Measurements from ENCODE around the gene COL5A1.
"Not testable (repeated sequence)": the region's sequence is repeated elsewhere in the genome, so short reads cannot be mapped to it uniquely, and the experiment has no call there.

The COL5A1 gene

DNA sequence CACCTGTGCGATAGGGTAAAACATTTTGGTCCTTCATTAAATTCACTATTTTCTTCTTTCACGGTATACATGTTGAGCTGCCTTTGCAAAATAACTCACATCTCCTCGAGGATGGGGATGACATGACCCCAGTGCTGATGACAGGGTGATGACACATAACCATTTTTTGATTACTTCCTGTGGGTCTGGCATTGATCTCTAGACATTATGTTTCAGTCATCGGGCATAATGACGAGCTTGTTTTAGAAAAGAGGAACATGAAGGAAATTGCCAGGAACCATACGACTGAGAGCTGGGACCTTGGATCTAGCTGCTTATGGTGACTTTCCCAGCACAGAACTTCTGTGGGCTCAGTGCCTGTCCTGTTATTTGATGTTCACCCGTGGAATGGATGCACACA is 25.2 kb downstream of the COL5A1 start:
- H3K9me3 ChIP-seq (ENCODE audit: control insufficient read depth, insufficient read depth, low read length): no peaks in the 10 kb centered on the region
- no peak overlapping the region for H3K4me3 ChIP-seq (ENCODE audit: low read length)
- H3K4me1 ChIP-seq (ENCODE audit: control insufficient read depth, insufficient read depth, low read length): peaks cover 2% of the 10 kb centered on the region; the same call in 1 of the 2 replicates
- DNase-seq (ENCODE audit: low read depth, low spot score): no peak
- H3K36me3 ChIP-seq (ENCODE audit: control insufficient read depth, insufficient read depth, low read length): no peaks in the 10 kb centered on the region
- no CpG with 5 or more reads among the region's 7 CpGs for WGBS (ENCODE audit: insufficient coverage, insufficient read length)
- no peaks in the 10 kb centered on the region for H3K27me3 ChIP-seq (ENCODE audit: control insufficient read depth, insufficient read depth, low read length)
- H3K27ac ChIP-seq (ENCODE audit: low read length): no peak overlapping the region

DNA sequence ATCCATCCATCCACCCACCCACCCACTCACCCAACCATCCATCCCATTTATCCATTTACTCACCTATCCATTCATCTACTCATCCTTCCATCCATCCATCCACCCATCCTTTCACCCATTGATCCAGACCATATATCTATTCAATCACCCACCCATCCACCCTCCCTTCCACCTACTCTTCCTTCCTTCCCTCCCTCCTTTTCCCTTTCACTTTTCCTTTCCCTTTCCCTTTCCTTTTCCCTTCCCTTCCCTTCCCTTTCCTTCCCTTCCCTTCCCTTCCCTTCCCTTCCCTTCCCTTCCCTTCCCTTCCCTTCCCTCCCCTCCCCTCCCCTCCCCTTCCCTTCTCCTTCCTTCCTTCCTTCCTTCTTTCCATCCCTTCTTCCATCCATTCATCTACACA is 27.4 kb downstream of the COL5A1 start:
- H3K36me3 ChIP-seq (ENCODE audit: control insufficient read depth, insufficient read depth, low read length); DNase-seq (ENCODE audit: low read depth, low spot score): not testable (repeated sequence)

DNA sequence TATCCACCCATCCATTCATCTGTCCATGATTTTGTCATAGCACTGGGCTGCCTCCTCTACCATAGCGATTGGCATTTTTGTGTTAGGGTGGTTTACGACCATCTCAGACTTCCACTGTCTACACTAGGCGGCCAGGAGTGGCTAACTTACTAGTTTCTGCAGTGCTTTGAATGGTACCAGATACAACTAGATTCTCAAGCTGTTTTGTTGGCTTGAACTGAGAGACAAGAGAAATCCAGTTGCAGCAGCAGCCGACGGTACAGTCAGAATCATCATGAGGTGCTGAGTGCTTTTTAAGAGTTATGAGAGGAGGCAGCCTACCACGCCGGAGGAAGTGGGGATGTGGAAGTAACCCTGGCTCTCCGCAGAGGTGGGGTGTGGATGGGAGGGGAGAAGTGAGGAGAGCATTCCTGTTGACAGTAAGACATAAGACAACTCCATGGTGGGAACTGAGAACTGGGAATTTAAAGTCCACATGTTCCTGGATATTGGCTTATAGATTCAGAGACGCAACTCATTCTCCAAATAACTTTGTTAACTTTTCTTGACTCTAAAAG is 27.9 kb downstream of the COL5A1 start:
- Histone ChIP-seq H3K36me3 (ENCODE audit: control insufficient read depth, insufficient read depth, low read length) (no peaks in the 10 kb centered on the region), H3K27ac (ENCODE audit: low read length) (no peak overlapping the region), H3K27me3 (ENCODE audit: control insufficient read depth, insufficient read depth, low read length) (no peaks in the 10 kb centered on the region; the same call in 1 of the 2 replicates), H3K4me1 (ENCODE audit: control insufficient read depth, insufficient read depth, low read length) (peaks cover 2% of the 10 kb centered on the region; the same call in 1 of the 2 replicates), H3K4me3 (ENCODE audit: low read length) (no peak overlapping the region), H3K9me3 (ENCODE audit: control insufficient read depth, insufficient read depth, low read length) (no peaks in the 10 kb centered on the region)
- WGBS (ENCODE audit: insufficient coverage, insufficient read length): no CpG with 5 or more reads among the region's 9 CpGs
- no peak for DNase-seq (ENCODE audit: low read depth, low spot score)

More for the DNA sequence above, 27.4 kb downstream of the COL5A1 start:
- not testable (repeated sequence) for H3K9me3 ChIP-seq (ENCODE audit: control insufficient read depth, insufficient read depth, low read length); H3K27ac ChIP-seq (ENCODE audit: low read length); H3K27me3 ChIP-seq (ENCODE audit: control insufficient read depth, insufficient read depth, low read length); H3K4me3 ChIP-seq (ENCODE audit: low read length); H3K4me1 ChIP-seq (ENCODE audit: control insufficient read depth, insufficient read depth, low read length)

DNA sequence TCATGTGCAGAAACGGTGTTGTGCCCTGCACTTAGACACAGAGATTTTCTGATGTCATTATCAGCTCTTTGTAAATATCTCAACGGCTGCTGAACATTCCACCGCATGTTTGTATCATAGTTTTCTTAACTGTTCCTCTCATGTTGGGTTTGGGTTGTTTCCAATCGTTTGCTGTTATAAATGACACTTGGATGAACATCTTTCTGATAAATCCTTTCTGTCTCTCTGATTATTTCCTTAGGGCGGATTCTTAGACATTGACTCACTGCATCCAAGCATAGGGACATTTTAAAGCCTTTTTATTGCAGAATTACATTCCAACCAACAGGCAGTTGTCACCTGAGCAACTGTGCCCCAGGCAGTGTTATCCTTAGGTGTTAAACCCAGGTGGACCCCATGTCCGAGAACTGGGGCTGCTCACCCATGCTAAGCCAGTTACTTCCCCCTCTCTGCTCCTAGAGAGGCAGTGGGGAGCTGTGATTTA is 28.5 kb downstream of the COL5A1 start:
- WGBS (ENCODE audit: insufficient coverage, insufficient read length): no CpG with 5 or more reads among the region's 6 CpGs
- H3K4me1 ChIP-seq (ENCODE audit: control insufficient read depth, insufficient read depth, low read length): peaks cover 2% of the 10 kb centered on the region; the same call in 1 of the 2 replicates
- DNase-seq (ENCODE audit: low read depth, low spot score): no peak
- H3K27ac ChIP-seq (ENCODE audit: low read length): no peak overlapping the region
- H3K4me3 ChIP-seq (ENCODE audit: low read length): no peak overlapping the region
- no peaks in the 10 kb centered on the region for H3K36me3 ChIP-seq (ENCODE audit: control insufficient read depth, insufficient read depth, low read length)
- no peaks in the 10 kb centered on the region; the same call in 1 of the 2 replicates for H3K27me3 ChIP-seq (ENCODE audit: control insufficient read depth, insufficient read depth, low read length)
- no peaks in the 10 kb centered on the region for H3K9me3 ChIP-seq (ENCODE audit: control insufficient read depth, insufficient read depth, low read length)

DNA sequence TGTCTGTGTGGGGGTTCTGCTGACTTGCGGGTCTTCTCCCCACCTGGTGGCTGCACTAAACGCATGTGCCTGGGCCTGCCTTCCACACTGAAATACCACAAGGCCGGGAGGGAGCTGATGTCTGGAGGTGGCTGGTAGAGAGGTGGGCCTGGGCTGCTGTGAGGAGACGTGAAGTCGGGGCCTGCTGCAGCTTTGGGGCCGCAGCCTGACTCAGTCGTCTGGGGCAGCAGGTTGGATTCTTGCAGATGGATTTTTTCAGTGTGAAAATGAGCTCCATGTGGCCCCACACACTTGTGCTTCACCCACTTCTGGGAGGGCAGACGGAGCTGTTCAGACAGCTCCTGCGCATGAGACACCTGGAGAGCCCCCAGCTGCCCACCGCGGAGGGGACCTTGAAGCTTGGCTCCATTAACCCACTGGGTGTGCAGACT is 29.3 kb downstream of the COL5A1 start:
- Histone ChIP-seq H3K27me3 (ENCODE audit: control insufficient read depth, insufficient read depth, low read length) (no peaks in the 10 kb centered on the region; the same call in 1 of the 2 replicates), H3K36me3 (ENCODE audit: control insufficient read depth, insufficient read depth, low read length) (no peaks in the 10 kb centered on the region), H3K9me3 (ENCODE audit: control insufficient read depth, insufficient read depth, low read length) (no peaks in the 10 kb centered on the region), H3K27ac (ENCODE audit: low read length) (no peak overlapping the region), H3K4me3 (ENCODE audit: low read length) (no peak overlapping the region), H3K4me1 (ENCODE audit: control insufficient read depth, insufficient read depth, low read length) (peaks cover 2% of the 10 kb centered on the region; the same call in 1 of the 2 replicates)
- DNase-seq (ENCODE audit: low read depth, low spot score): no peak
- WGBS (ENCODE audit: insufficient coverage, insufficient read length): no CpG with 5 or more reads among the region's 11 CpGs

DNA sequence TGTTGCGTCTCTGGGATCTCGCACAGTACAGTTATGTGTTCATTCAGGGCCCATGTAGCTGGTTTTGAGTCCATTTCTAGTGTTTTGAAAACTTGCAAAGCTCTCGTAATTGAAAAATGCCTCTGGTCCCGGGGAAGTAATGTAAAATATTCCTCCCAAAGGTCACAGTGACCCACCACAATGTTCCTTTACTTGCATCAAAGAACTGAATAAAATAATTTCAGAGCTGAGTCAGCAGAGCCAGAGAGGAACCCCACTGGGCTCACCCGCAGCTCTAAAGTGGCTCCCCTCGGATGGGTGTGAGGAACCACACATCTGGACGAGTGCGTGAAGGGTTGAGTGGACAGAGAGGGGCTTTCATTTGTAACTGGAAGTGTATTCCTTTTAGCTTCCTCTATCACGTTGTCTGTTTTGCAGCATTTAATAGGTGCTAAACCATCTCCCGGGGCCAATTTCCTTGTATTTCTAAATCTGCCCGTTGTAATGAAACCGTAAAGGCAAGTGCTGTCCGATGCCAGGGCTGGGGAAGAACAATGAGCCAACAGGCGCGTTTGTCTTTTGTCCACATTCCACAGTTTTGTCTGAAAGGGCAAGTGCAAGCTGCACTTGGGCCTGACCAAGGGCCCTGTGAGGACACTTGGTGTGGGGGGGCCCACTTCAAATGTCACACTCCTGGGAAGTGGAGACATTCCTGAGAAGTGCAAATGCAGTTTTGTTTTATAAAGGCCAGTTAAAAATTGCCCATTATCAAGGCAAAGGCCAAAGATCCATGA is 29.9 kb downstream of the COL5A1 start:
- H3K36me3 ChIP-seq (ENCODE audit: control insufficient read depth, insufficient read depth, low read length): no peaks in the 10 kb centered on the region
- peaks cover 2% of the 10 kb centered on the region; the same call in 1 of the 2 replicates for H3K4me1 ChIP-seq (ENCODE audit: control insufficient read depth, insufficient read depth, low read length)
- no peaks in the 10 kb centered on the region; the same call in 1 of the 2 replicates for H3K27me3 ChIP-seq (ENCODE audit: control insufficient read depth, insufficient read depth, low read length)
- no peak for DNase-seq (ENCODE audit: low read depth, low spot score)
- no CpG with 5 or more reads among the region's 15 CpGs for WGBS (ENCODE audit: insufficient coverage, insufficient read length)
- H3K4me3 ChIP-seq (ENCODE audit: low read length): no peak overlapping the region
- no peak overlapping the region for H3K27ac ChIP-seq (ENCODE audit: low read length)
- H3K9me3 ChIP-seq (ENCODE audit: control insufficient read depth, insufficient read depth, low read length): no peaks in the 10 kb centered on the region

DNA sequence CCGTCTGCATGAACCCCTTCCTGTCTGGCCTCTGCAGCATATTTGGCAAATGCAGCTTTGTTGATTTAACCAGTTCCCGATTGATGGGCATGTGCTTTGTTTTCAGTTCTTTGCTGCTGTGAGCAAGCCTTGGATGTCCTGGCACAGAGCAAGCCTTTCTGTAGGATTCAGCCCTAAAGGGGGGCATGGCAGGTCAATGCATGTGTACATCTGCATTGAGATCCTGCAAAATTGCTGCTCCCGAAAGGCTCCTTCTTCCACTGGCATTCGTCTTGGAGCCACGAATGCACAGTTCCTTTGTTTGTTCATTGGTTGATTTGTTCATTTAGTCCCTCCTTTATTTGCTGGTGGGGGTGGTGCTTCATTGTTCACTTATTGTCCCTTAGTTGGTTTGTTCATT is 34.8 kb downstream of the COL5A1 start:
- DNase-seq (ENCODE audit: low read depth, low spot score): no peak
- no peaks in the 10 kb centered on the region for H3K36me3 ChIP-seq (ENCODE audit: control insufficient read depth, insufficient read depth, low read length)
- peaks cover 2% of the 10 kb centered on the region; the same call in 1 of the 2 replicates for H3K4me1 ChIP-seq (ENCODE audit: control insufficient read depth, insufficient read depth, low read length)
- no peak overlapping the region for H3K27ac ChIP-seq (ENCODE audit: low read length)
- no peak overlapping the region for H3K4me3 ChIP-seq (ENCODE audit: low read length)
- H3K27me3 ChIP-seq (ENCODE audit: control insufficient read depth, insufficient read depth, low read length): no peaks in the 10 kb centered on the region; the same call in 1 of the 2 replicates
- no peaks in the 10 kb centered on the region for H3K9me3 ChIP-seq (ENCODE audit: control insufficient read depth, insufficient read depth, low read length)
- WGBS (ENCODE audit: insufficient coverage, insufficient read length): no CpG with 5 or more reads among the region's 5 CpGs

DNA sequence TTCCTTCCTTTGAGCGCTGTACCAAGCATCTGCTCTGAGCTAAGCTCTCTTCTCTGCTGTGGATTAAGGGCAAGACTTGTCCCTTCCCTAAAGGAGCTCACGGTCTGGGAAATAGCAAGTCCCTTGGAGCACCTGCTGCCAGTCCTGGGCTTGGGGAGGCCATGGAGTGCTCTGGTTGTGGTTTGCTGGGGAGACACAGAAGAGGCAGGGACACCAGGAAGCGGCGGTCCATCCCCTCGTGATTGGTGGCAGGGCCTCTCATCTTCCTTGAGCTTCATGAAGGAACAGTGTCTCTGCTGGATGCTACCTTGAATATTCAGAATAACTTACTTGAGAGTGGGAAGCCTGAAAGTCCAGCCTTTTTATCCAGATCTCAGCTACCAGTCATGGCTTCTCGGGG is 35.3 kb downstream of the COL5A1 start:
- Histone ChIP-seq H3K4me3 (ENCODE audit: low read length) (no peak overlapping the region), H3K27ac (ENCODE audit: low read length) (no peak overlapping the region), H3K4me1 (ENCODE audit: control insufficient read depth, insufficient read depth, low read length) (peaks cover 2% of the 10 kb centered on the region; the same call in 1 of the 2 replicates), H3K9me3 (ENCODE audit: control insufficient read depth, insufficient read depth, low read length) (no peaks in the 10 kb centered on the region), H3K27me3 (ENCODE audit: control insufficient read depth, insufficient read depth, low read length) (no peaks in the 10 kb centered on the region; the same call in 1 of the 2 replicates), H3K36me3 (ENCODE audit: control insufficient read depth, insufficient read depth, low read length) (no peaks in the 10 kb centered on the region)
- WGBS (ENCODE audit: insufficient coverage, insufficient read length): no CpG with 5 or more reads among the region's 6 CpGs
- no peak for DNase-seq (ENCODE audit: low read depth, low spot score)

DNA sequence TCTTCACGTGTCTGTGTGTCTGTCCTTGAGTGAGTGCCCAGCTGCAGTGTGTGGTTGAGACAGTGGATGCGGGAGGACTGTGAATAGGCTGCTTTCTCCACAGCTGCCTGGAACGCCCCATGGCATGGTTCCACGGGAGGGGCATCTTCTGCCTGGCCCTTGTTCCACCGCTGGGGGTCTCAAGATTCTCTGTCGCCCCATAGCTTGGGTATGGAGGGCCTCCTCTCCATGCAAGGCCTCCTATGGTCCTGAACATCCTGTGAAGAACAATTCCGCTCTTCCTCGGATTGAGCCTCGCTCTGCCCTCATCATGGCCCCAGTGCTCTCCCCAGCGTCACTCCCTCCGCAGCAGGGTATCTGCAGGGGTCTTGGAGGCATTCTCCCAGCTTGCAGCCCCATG is 36.1 kb downstream of the COL5A1 start:
- Histone ChIP-seq H3K9me3 (ENCODE audit: control insufficient read depth, insufficient read depth, low read length) (no peaks in the 10 kb centered on the region), H3K27me3 (ENCODE audit: control insufficient read depth, insufficient read depth, low read length) (no peaks in the 10 kb centered on the region; the same call in 1 of the 2 replicates), H3K27ac (ENCODE audit: low read length) (no peak overlapping the region), H3K36me3 (ENCODE audit: control insufficient read depth, insufficient read depth, low read length) (no peaks in the 10 kb centered on the region; the same call in 1 of the 2 replicates), H3K4me1 (ENCODE audit: control insufficient read depth, insufficient read depth, low read length) (peaks cover 2% of the 10 kb centered on the region; the same call in 1 of the 2 replicates), H3K4me3 (ENCODE audit: low read length) (no peak overlapping the region)
- DNase-seq (ENCODE audit: low read depth, low spot score): no peak
- WGBS (ENCODE audit: insufficient coverage, insufficient read length): no CpG with 5 or more reads among the region's 11 CpGs

DNA sequence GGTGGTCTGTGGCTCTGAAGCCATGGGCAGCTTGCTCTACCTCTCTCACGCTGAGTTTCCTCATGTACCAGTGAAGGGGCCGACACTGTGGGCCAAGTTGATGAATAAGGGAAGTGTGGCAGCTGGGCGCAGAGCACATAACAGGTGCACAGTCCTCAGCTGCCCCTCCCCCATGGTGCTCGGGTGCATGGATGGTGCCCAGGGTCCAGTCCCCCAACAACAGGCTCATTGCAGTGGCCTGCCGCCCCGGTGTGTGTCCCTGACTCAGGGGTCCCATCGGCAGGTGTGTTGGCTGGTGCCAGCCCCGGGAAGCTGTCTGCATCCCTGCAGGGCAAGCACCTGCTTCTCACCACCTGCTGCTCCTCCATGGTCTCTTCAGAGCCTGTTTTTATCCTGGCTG is 36.6 kb downstream of the COL5A1 start:
- no peaks in the 10 kb centered on the region for H3K9me3 ChIP-seq (ENCODE audit: control insufficient read depth, insufficient read depth, low read length)
- H3K36me3 ChIP-seq (ENCODE audit: control insufficient read depth, insufficient read depth, low read length): no peaks in the 10 kb centered on the region; the same call in 1 of the 2 replicates
- H3K27me3 ChIP-seq (ENCODE audit: control insufficient read depth, insufficient read depth, low read length): no peaks in the 10 kb centered on the region; the same call in 1 of the 2 replicates
- no CpG with 5 or more reads among the region's 8 CpGs for WGBS (ENCODE audit: insufficient coverage, insufficient read length)
- peaks cover 2% of the 10 kb centered on the region; the same call in 1 of the 2 replicates for H3K4me1 ChIP-seq (ENCODE audit: control insufficient read depth, insufficient read depth, low read length)
- no peak overlapping the region for H3K27ac ChIP-seq (ENCODE audit: low read length)
- no peak for DNase-seq (ENCODE audit: low read depth, low spot score)
- no peak overlapping the region for H3K4me3 ChIP-seq (ENCODE audit: low read length)

Data from iPS DF 6.9 (cell line).